Psoas muscle (tissue), 8 donors: ENCODE measurements around the gene CDKAL1. TPM values are rescaled to one million over a fixed set of nuclear protein-coding genes. Genes with fewer than 3 reads are reported as not detected.
"Not testable (repeated sequence)": the region's sequence is repeated elsewhere in the genome, so short reads cannot be mapped to it uniquely, and the experiment has no call there.

ENCODE experiments used
- ATAC-seq, 4 donors: fragments of 200-7000 bp; cut with Tn5 transposase; one replicate each; pipeline ENCODE4 v1.9.1; 2020; ENCODE audit warnings: moderate library complexity in 3 of 4, mild to moderate bottlenecking in 2 of 4
- DNase-seq, 2 donors: peaks; one replicate each; pipeline ENCODE4 v3.0.0-alpha.2; 2020
- H3K27ac ChIP-seq: fragments of 200-600 bp; one replicate; pipeline ENCODE4 v1.8.0; 2022
- H3K27me3 ChIP-seq, 3 donors: fragments of 200-600 bp in 1 of 3; one replicate each; pipeline versions ENCODE4 v1.6.1 to v1.8.0; 2013 to 2022; ENCODE audit warnings: low read length in 2 of 3, mild to moderate bottlenecking in 2 of 3, moderate library complexity in 1 of 3; ENCODE audit not compliant: insufficient read depth in 3 of 3
- H3K36me3 ChIP-seq, 2 donors: fragments of 200-600 bp in 1 of 2; one replicate each; pipeline versions ENCODE4 v1.6.1 to v1.8.0; 2013 to 2022; ENCODE audit warnings: low read depth in 1 of 2, mild to moderate bottlenecking in 1 of 2, moderate library complexity in 1 of 2; ENCODE audit not compliant: insufficient read depth in 1 of 2
- H3K4me1 ChIP-seq: fragments of 200-600 bp; one replicate; pipeline ENCODE4 v1.8.0; 2022
- H3K4me3 ChIP-seq: fragments of 200-600 bp; one replicate; pipeline ENCODE4 v1.8.0; 2022; ENCODE audit warnings: mild to moderate bottlenecking
- H3K9me3 ChIP-seq: fragments of 200-600 bp; one replicate; pipeline ENCODE4 v1.8.0; 2022
- CTCF ChIP-seq: fragments of 200-600 bp; IDR thresholded peaks from one replicate; pipeline ENCODE4 v1.8.0; 2022; ENCODE audit warnings: antibody characterized with exemption
- WGBS, 3 donors: extraction: QIAGEN DNeasy Blood & Tissue Kit; methylation state at CpG; one replicate each; pipeline versions ENCODE4 v1.1.6 to v1.1.7; 2013; 5-methylcytosine and 5-hydroxymethylcytosine counted together
- intact Hi-C, 2 donors: fragments of 100-400 bp; cut with DNase I; formaldehyde crosslinking; loops; one replicate each; pipeline versions ENCODE4 v1.11.0 to v1.14.2; 2022
- polyA plus RNA-seq, 3 donors: library from polyadenylated mRNA; stranded (reverse); fragments of 200-250 nt; gene quantifications; one replicate each; pipeline ENCODE4 v1.2.3, GENCODE V29; 2013
- total RNA-seq, 4 donors: library from RNA; stranded (reverse); fragmentation: NEBNext Ultra II Directional in 2 of 4; extraction: Animal tissue kit (Norgen Biotek cat#: 25700) in 2 of 4; gene quantifications; one replicate each; pipeline versions ENCODE4 v1.2.1 to v1.2.4, GENCODE V29; 2021 to 2023
- donor health status: healthy with polysubstance abuse.
- donor health status: DM: no; HTN: no; CAD: no; lungs with moderate emphysema.
- donor health status: Bipolar disorder and iron deficiency.
- donor health status: healthy.
- donor health status: DM: yes; HTN: yes; CAD: no.
- donor health status: DM: no; HTN: no; CAD: no.
- donor health status: DM: no; HTN: no; CAD: no.
- donor health status: DM: yes; HTN: yes; CAD: no.

CDKAL1 gene
- total and polyA plus RNA-seq, 7 donors = 4.5 to 16.1 (median 12.9) TPM

GRCh38 chr6:20529086-20529448 lies 5.2 kb upstream of the CDKAL1 start:
- peak overlapping the region; percentile 32 for H3K4me3 ChIP-seq
- 30 to 40% (median 32%) methylated on average over 4 to 5 of the region's 5 CpGs for WGBS, 3 donors

GRCh38 chr6:20532881-20533280 lies 1.4 kb upstream of the CDKAL1 start:
- no peak overlapping the region for H3K4me3 ChIP-seq
- H3K4me1 ChIP-seq = peaks cover 13% of the 10 kb centered on the region
- H3K27ac ChIP-seq = no peak overlapping the region
- TF ChIP-seq CTCF = no peak
- H3K36me3 ChIP-seq = peaks cover 2 to 8% of the 10 kb centered on the region in 2 donors
- DNase-seq (no peak), ATAC-seq (no peak)
- no peaks in the 10 kb centered on the region for H3K27me3 ChIP-seq
- 99 to 100% (median 100%) methylated on average over 1 of the region's 1 CpG for WGBS, 3 donors
- H3K9me3 ChIP-seq = no peaks in the 10 kb centered on the region
- intact Hi-C loops = loop anchor here (5.0 kb wide), 1 partner anchor 131 kb away; the partner anchor contains the start of gene E2F3 (in 2 of the 2)

More at GRCh38 chr6:20529086-20529448, 5.2 kb upstream of the CDKAL1 start:
- not testable (repeated sequence) for H3K4me1 ChIP-seq, H3K36me3 ChIP-seq, H3K27ac ChIP-seq, H3K9me3 ChIP-seq, DNase-seq, H3K27me3 ChIP-seq
- peak; percentile 57 for TF ChIP-seq CTCF
- intact Hi-C loops = loop anchor here (2.0 to 10.0 kb wide), 2 partner anchors 238 to 434 kb away; no protein-coding TSS in a partner anchor
- ATAC-seq = peak; percentile 74 to 89 (median 77)

GRCh38 chr6:20533746-20534294 lies 437 bp upstream of the CDKAL1 start:
- ATAC-seq = no peak

GRCh38 chr6:20538131-20538662 lies 3.9 kb downstream of the CDKAL1 start:
- 51 to 96% (median 95%) methylated on average over 1 of the region's 1 CpG for WGBS, 3 donors
- no peaks in the 10 kb centered on the region for H3K27me3 ChIP-seq
- no peak overlapping the region for H3K4me3 ChIP-seq
- no peak for ATAC-seq
- intact Hi-C loops = no loop called here
- no peak for DNase-seq
- H3K36me3 ChIP-seq = peaks cover 2 to 8% of the 10 kb centered on the region in 2 donors
- no peaks in the 10 kb centered on the region for H3K9me3 ChIP-seq
- TF ChIP-seq CTCF = no peak
- H3K4me1 ChIP-seq = peaks cover 39% of the 10 kb centered on the region
- no peak overlapping the region for H3K27ac ChIP-seq

More at GRCh38 chr6:20533746-20534294, 437 bp upstream of the CDKAL1 start:
- intact Hi-C loops = loop anchor here (5.0 kb wide), 1 partner anchor 132 kb away; the partner anchor contains the start of gene E2F3 (in 2 of the 2)
- Histone ChIP-seq H3K27ac (peak overlapping the region; percentile 86), H3K27me3 (no peaks in the 10 kb centered on the region), H3K4me1 (peaks cover 13% of the 10 kb centered on the region), H3K9me3 (no peaks in the 10 kb centered on the region), H3K36me3 (peaks cover 2 to 8% of the 10 kb centered on the region in 2 donors), H3K4me3 (peak overlapping the region; percentile 93)
- WGBS, 3 donors = 40 to 47% (median 44%) methylated on average over 6 of the region's 6 CpGs
- no peak for TF ChIP-seq CTCF
- no peak for DNase-seq
